H1 (cell line): ENCODE data around the gene PSME4. TPM values are rescaled to one million over a fixed set of nuclear protein-coding genes. Genes with fewer than 3 reads are reported as not detected.

Source experiments
- CTCF ChIA-PET: fragments of 300-600 bp; sonication (Branson Sonifier 250); formaldehyde crosslinking; loops from one replicate; lab custom pipeline; 2021; ENCODE audit not compliant: partially characterized antibody; lab: Charles Lee
- POLR2A ChIA-PET: fragments of 300-600 bp; sonication (Branson Sonifier 250); formaldehyde crosslinking; loops from one replicate; lab custom pipeline; 2021; ENCODE audit warnings: inconsistent platforms; ENCODE audit not compliant: partially characterized antibody; lab: Charles Lee
- DNase-seq, 2 experiments: peaks; one replicate each; pipeline versions ENCODE4 v3.0.0 to v3.0.0-alpha.2; 2010 to 2022; ENCODE audit warnings: low spot score in 2 of 2, low read depth in 1 of 2, mixed read lengths in 1 of 2
- FAIRE-seq: peaks from 2 replicates; lab custom pipeline; 2011; peaks lifted over from hg19 to GRCh38; lab: Jason Lieb, UNC
- H2AFZ ChIP-seq: 2 replicates; pipeline ENCODE4 v1.8.1; 2012; ENCODE audit warnings: low read length, inconsistent platforms
- H2AK5ac ChIP-seq: 2 replicates; pipeline ENCODE4 v1.6.1; 2013; ENCODE audit warnings: low read depth, low read length
- H2BK120ac ChIP-seq: replicated peaks from 2 replicates; pipeline ENCODE3; 2013; ENCODE audit warnings: low read depth, low read length, inconsistent platforms
- H2BK12ac ChIP-seq: 2 replicates; pipeline ENCODE4 v1.6.1; 2013; ENCODE audit warnings: low read depth, low read length
- H2BK15ac ChIP-seq: 2 replicates; pipeline ENCODE4 v1.6.1; 2013; ENCODE audit warnings: low read length
- H2BK20ac ChIP-seq: 2 replicates; pipeline ENCODE4 v1.6.1; 2013; ENCODE audit warnings: low read length
- H2BK5ac ChIP-seq: 2 replicates; pipeline ENCODE4 v1.6.1; 2013; ENCODE audit warnings: low read depth, low read length
- H3K14ac ChIP-seq: 2 replicates; pipeline ENCODE4 v1.6.1; 2013; ENCODE audit warnings: inconsistent platforms; ENCODE audit not compliant: insufficient read length
- H3K18ac ChIP-seq: 2 replicates; pipeline ENCODE4 v1.6.1; 2013; ENCODE audit warnings: low read length; ENCODE audit errors: extremely low read depth
- H3K23ac ChIP-seq: 2 replicates; pipeline ENCODE4 v1.6.1; 2013; ENCODE audit warnings: inconsistent platforms; ENCODE audit not compliant: insufficient read length
- H3K23me2 ChIP-seq: 2 replicates; pipeline ENCODE4 v1.6.1; 2013; ENCODE audit warnings: low read depth, low read length
- H3K27ac ChIP-seq: 2 replicates; pipeline ENCODE4 v1.6.1; 2011; ENCODE audit warnings: low read depth, low read length, inconsistent platforms
- H3K27me3 ChIP-seq, 4 experiments: replicated peaks in 1 of 4; 1 replicate in 1 of 4; 2 replicates in 3 of 4; pipeline versions ENCODE4 v1.6.1 to v1.8.1; 2011 to 2013; ENCODE audit warnings: low read length in 3 of 4, mild to moderate bottlenecking in 3 of 4, inconsistent platforms in 2 of 4, mixed read lengths in 2 of 4, moderate library complexity in 1 of 4; ENCODE audit not compliant: control insufficient read depth in 3 of 4, insufficient read depth in 3 of 4; ENCODE audit errors: extremely low read depth in 1 of 4
- H3K36me3 ChIP-seq, 4 experiments: 2 replicates each; pipeline versions ENCODE4 v1.6.1 to v1.8.1; 2011 to 2013; ENCODE audit warnings: mild to moderate bottlenecking in 4 of 4, low read length in 3 of 4, moderate library complexity in 2 of 4, control low read depth in 1 of 4, inconsistent platforms in 1 of 4; ENCODE audit not compliant: insufficient read depth in 4 of 4, control insufficient read depth in 2 of 4
- H3K4ac ChIP-seq: replicated peaks from 2 replicates; pipeline ENCODE3; 2013; ENCODE audit warnings: low read length, low read depth, mixed read lengths, inconsistent platforms; ENCODE audit not compliant: insufficient read length
- H3K4me1 ChIP-seq, 4 experiments: replicated peaks in 1 of 4; 1 replicate in 1 of 4; 2 replicates in 3 of 4; pipeline versions ENCODE4 v1.6.1 to v1.8.1; 2011 to 2013; ENCODE audit warnings: low read length in 3 of 4, inconsistent platforms in 2 of 4, mixed read lengths in 1 of 4; ENCODE audit not compliant: insufficient read depth in 4 of 4, control insufficient read depth in 3 of 4
- H3K4me2 ChIP-seq, 2 experiments: 2 replicates each; pipeline versions ENCODE4 v1.6.1 to v1.8.1; 2011 to 2013; ENCODE audit warnings: low read depth in 2 of 2, low read length in 2 of 2, control low read depth in 1 of 2, inconsistent platforms in 1 of 2, mild to moderate bottlenecking in 1 of 2; ENCODE audit not compliant: insufficient read depth in 1 of 2
- H3K4me3 ChIP-seq, 4 experiments: fragments of 200-600, 300-600 bp in 1 of 4; sonication (generic), shearing (Covaris generic), sonication (Bioruptor Twin) in 1 of 4; 2 replicates each; pipeline versions ENCODE4 v1.5.1 to v1.8.1; 2011 to 2016; ENCODE audit warnings: low read length in 4 of 4, low read depth in 3 of 4, control low read depth in 2 of 4, inconsistent platforms in 2 of 4, mild to moderate bottlenecking in 2 of 4, mixed read lengths in 1 of 4, moderate library complexity in 1 of 4; ENCODE audit not compliant: insufficient read depth in 2 of 4; ENCODE audit errors: extremely low read depth in 1 of 4
- H3K56ac ChIP-seq: replicated peaks from 2 replicates; pipeline ENCODE3; 2013; ENCODE audit warnings: low read depth, mild to moderate bottlenecking, mixed read lengths, low read length, inconsistent platforms; ENCODE audit not compliant: insufficient read length
- H3K79me1 ChIP-seq: 2 replicates; pipeline ENCODE4 v1.6.1; 2013; ENCODE audit warnings: low read depth, low read length, control low read depth
- H3K79me2 ChIP-seq, 2 experiments: 2 replicates each; pipeline versions ENCODE4 v1.6.1 to v1.8.1; 2012 to 2013; ENCODE audit warnings: low read length in 2 of 2, mild to moderate bottlenecking in 2 of 2, inconsistent platforms in 1 of 2; ENCODE audit not compliant: insufficient read depth in 2 of 2, control insufficient read depth in 1 of 2
- H3K9ac ChIP-seq, 4 experiments: replicated peaks in 1 of 4; 1 replicate in 1 of 4; 2 replicates in 3 of 4; pipeline versions ENCODE4 v1.6.1 to v1.8.1; 2011 to 2013; ENCODE audit warnings: low read depth in 3 of 4, low read length in 3 of 4, control low read depth in 2 of 4, mild to moderate bottlenecking in 2 of 4, moderate library complexity in 2 of 4, inconsistent platforms in 1 of 4; ENCODE audit errors: extremely low read depth in 1 of 4
- H3K9me3 ChIP-seq, 2 experiments: 2 replicates each; pipeline versions ENCODE4 v1.6.1 to v1.8.1; 2012 to 2013; ENCODE audit warnings: mild to moderate bottlenecking in 2 of 2, moderate library complexity in 2 of 2, control low read depth in 1 of 2, inconsistent platforms in 1 of 2, low read depth in 1 of 2, low read length in 1 of 2, mixed read lengths in 1 of 2; ENCODE audit not compliant: insufficient read depth in 2 of 2
- H4K20me1 ChIP-seq, 2 experiments: replicated peaks in 1 of 2; 2 replicates each; pipeline versions ENCODE3 to v1.8.1; 2011 to 2013; ENCODE audit warnings: inconsistent platforms in 2 of 2, low read length in 2 of 2, mild to moderate bottlenecking in 1 of 2; ENCODE audit not compliant: insufficient read depth in 2 of 2, control insufficient read depth in 1 of 2
- H4K5ac ChIP-seq: 2 replicates; pipeline ENCODE4 v1.6.1; 2013; ENCODE audit warnings: low read length, low read depth, mixed read lengths, inconsistent platforms; ENCODE audit not compliant: insufficient read length
- H4K8ac ChIP-seq: 2 replicates; pipeline ENCODE4 v1.8.0; 2013; ENCODE audit warnings: mild to moderate bottlenecking, moderate library complexity, low read length, inconsistent platforms; ENCODE audit not compliant: insufficient read depth; ENCODE audit errors: extremely low read depth
- H4K91ac ChIP-seq: replicated peaks from 2 replicates; pipeline ENCODE3; 2013; ENCODE audit warnings: low read length, mixed read lengths, inconsistent platforms; ENCODE audit not compliant: insufficient read length
- EGR1 ChIP-seq: IDR thresholded peaks from 2 replicates; pipeline ENCODE4 v1.6.1; 2011; ENCODE audit warnings: low read depth, low read length, borderline replicate concordance
- GABPA ChIP-seq: IDR thresholded peaks from 2 replicates; pipeline ENCODE4 v1.6.1; 2011; ENCODE audit warnings: mild to moderate bottlenecking, low read length, moderate library complexity, borderline replicate concordance; ENCODE audit not compliant: insufficient read depth
- POLR2AphosphoS5 ChIP-seq: IDR thresholded peaks from 2 replicates; pipeline ENCODE4 v1.6.1; 2011; ENCODE audit warnings: low read depth, low read length
- RBBP5 ChIP-seq: IDR thresholded peaks from 2 replicates; pipeline ENCODE4 v1.7.1; 2012; ENCODE audit warnings: low read depth, mild to moderate bottlenecking, inconsistent platforms, low read length, moderate library complexity, borderline replicate concordance
- SP1 ChIP-seq: IDR thresholded peaks from 2 replicates; pipeline ENCODE4 v1.6.1; 2011; ENCODE audit warnings: low read depth, low read length
- WGBS, 2 experiments: shearing (Covaris generic) in 1 of 2; methylation state at CpG; one replicate each; pipeline versions ENCODE4 v1.1.6 to v1.1.7; 2013 to 2015; ENCODE audit warnings: low lambda C conversion rate in 2 of 2, mixed read lengths in 2 of 2, inconsistent platforms in 1 of 2, low coverage in 1 of 2, missing lambda C conversion rate in 1 of 2; ENCODE audit not compliant: insufficient replicate concordance in 2 of 2, insufficient coverage in 1 of 2, insufficient read length in 1 of 2; ENCODE audit errors: extremely low coverage in 1 of 2, missing lambda C conversion rate in 1 of 2; 5-methylcytosine and 5-hydroxymethylcytosine counted together
- polyA plus RNA-seq, 7 experiments: library from polyadenylated mRNA; depleted of rRNA in 3 of 7; stranded (reverse) in 5 of 7; unstranded in 2 of 7; fragments of >200 nt in 5 of 7; fragments of 200-250 nt in 2 of 7; gene quantifications; 1 replicate in 5 of 7; 2 replicates in 1 of 7; 4 replicates in 1 of 7; pipeline versions ENCODE4 v1.2.1 to v1.2.3, GENCODE V29; 2011 to 2013; ENCODE audit warnings: missing spikeins in 2 of 7, mixed read lengths in 2 of 7
- total RNA-seq: library from RNA; stranded (reverse); fragmentation: NEBNext Ultra II Directional; extraction: Animal tissue kit (Norgen Biotek cat#: 25700); gene quantifications from 2 replicates; pipeline ENCODE4 v1.2.1, GENCODE V29; 2021

The PSME4 gene
- total and polyA plus RNA-seq, 2 of the 8 experiments (the other 6 are each of a cell fraction or from before 2014, with no cell fraction given), result 42.2 to 116 TPM

- FAIRE-seq (no peak), DNase-seq (no peak)
- no peak overlapping the region for H3K18ac ChIP-seq
- no peak overlapping the region for H2BK120ac ChIP-seq
- TF ChIP-seq RBBP5 (no peak), SP1 (no peak), EGR1 (no peak), GABPA (no peak), POLR2AphosphoS5 (no peak)
- no peaks in the 10 kb centered on the region for H4K20me1 ChIP-seq
- H3K27me3 ChIP-seq, result no peaks in the 10 kb centered on the region
- H2BK12ac ChIP-seq, result no peak overlapping the region
- CTCF ChIA-PET, result no interaction called here
- H2AK5ac ChIP-seq, result no peak overlapping the region
- H2BK5ac ChIP-seq, result no peak overlapping the region
- no peaks in the 10 kb centered on the region for H3K23me2 ChIP-seq
- no peaks in the 10 kb centered on the region for H3K79me2 ChIP-seq
- H3K9me3 ChIP-seq, result no peaks in the 10 kb centered on the region
- no peaks in the 10 kb centered on the region for H3K36me3 ChIP-seq
- H3K4me3 ChIP-seq, result no peak overlapping the region
- no peak overlapping the region for H3K56ac ChIP-seq
- no peak overlapping the region for H4K91ac ChIP-seq
- no peak overlapping the region for H3K4me2 ChIP-seq
- H3K27ac ChIP-seq, result no peak overlapping the region
- POLR2A ChIA-PET, result interaction anchor here (0.6 to 1.0 kb wide), 3 partner anchors 11 to 45 kb away, joined by 3 to 4 read pairs (median 3); partner anchors contain the start of gene PSME4
- 89% methylated on average over 1 of the region's 1 CpG; no CpG with 5 or more reads in 1 of the 2 experiments for WGBS, 2 experiments
- H2BK15ac ChIP-seq, result no peak overlapping the region
- no peak overlapping the region for H4K8ac ChIP-seq
- H3K9ac ChIP-seq, result no peak overlapping the region
- no peaks in the 10 kb centered on the region for H3K4me1 ChIP-seq
- no peak overlapping the region for H3K23ac ChIP-seq
- no peak overlapping the region for H4K5ac ChIP-seq
- H3K14ac ChIP-seq, result no peak overlapping the region
- no peaks in the 10 kb centered on the region for H3K79me1 ChIP-seq
- H3K4ac ChIP-seq, result no peak overlapping the region
- H2BK20ac ChIP-seq, result no peak overlapping the region
- no peak overlapping the region for H2AFZ ChIP-seq
These were observed 45.3 kb upstream of the PSME4 start for GRCh38 chr2:54015798-54016699.
